ENCODE results near the gene WSCD2.

WSCD2 gene

DNA sequence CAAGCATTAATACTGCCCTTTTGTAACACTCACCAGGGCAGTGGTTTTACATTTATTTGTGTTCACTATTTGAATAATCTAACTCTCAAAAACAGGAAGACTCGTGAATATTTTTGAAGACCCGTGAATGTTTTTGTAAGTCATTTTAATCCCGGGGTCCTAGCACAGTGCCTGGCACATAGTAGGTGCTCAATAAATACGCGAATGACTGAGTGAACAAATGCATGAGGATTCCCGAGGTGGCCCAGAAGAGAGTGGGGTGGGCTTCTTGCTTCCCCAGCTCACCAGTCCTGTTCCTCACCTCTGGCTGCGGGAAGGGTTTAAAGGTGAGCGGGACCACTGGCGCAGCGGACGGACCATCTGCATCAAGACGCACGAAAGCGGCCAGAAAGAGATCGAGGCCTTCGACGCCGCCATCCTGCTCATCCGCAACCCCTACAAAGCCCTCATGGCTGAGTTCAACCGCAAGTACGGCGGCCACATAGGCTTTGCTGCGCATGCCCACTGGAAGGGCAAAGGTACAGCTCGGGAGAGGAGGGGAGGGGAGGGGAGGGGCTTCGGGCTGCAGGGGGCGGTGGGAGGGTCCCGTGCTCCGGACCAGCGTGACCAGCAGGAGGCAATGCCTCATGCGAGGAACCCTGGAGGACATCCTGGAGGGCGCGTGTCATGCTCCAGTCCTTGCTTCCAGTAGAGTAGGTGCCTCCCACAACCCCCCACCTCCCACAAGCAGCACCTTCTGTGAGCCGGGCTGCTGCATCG is 111.1 kb downstream of the WSCD2 start:
- TF ChIP-seq GATA2 (IDR thresholded peaks at IDR 0.05; ENCODE audit: low read depth, low read length) (no peak), GATA3 (IDR thresholded peaks at IDR 0.05; ENCODE audit: low read depth, low read length) (no peak)

DNA sequence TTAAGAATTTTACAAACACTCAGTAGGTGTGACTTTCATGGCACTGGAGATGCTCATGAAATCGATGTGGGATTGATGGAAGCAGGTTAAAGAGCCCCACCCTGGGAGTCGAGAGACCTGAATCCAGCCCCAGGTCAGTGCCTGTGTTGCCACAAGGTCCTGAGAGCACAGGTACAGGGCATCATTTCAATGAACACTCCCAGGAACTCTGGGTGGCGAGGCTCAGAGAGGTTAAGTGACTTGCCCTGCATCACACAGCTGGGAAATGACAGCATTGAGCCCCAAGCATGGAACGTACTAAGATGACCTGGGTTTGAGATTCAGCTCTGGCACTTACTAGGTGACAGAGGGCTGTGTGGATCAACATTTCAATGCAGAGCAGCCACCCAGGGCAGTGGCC is 111.8 kb downstream of the WSCD2 start:
- TF ChIP-seq GATA2 (IDR thresholded peaks at IDR 0.05; ENCODE audit: low read depth, low read length), result no peak
- no peak for TF ChIP-seq GATA3 (IDR thresholded peaks at IDR 0.05; ENCODE audit: low read depth, low read length)

DNA sequence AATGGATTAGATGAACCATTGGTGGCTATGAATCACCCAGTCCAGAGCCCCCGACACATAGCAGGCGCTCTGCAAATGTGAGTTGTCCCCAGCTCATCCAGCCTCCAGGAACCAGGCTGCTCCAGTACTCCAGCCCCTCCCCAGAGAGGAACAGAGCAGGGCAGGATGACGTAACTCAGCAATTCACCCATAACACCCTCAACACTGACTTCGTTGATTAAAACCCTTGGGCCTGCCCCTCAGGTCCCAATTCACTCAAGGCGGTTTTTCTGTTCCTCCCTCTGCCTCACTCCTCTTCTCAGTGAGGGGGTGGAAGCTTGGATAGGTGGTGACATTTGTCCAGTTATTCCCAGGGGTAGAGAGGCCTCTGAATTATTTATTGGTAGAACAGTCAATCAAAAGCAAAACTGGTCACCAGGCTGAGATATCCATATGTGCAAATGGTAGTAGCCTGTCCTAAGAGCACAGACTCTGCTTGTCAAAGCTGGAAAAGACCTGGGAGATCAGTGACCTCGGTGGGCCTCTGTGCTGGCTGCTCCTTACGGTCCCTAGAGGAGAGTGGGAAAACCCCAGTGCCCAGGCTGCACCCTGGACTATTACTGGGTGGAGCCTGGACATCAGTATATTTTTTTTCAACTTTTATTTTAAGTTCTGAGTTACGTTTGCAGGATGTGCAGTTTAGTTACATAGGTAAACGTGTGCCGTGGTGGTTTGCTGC is 113.1 kb downstream of the WSCD2 start:
- no peak for TF ChIP-seq GATA2 (IDR thresholded peaks at IDR 0.05; ENCODE audit: low read depth, low read length)
- no peak for TF ChIP-seq GATA3 (IDR thresholded peaks at IDR 0.05; ENCODE audit: low read depth, low read length)

DNA sequence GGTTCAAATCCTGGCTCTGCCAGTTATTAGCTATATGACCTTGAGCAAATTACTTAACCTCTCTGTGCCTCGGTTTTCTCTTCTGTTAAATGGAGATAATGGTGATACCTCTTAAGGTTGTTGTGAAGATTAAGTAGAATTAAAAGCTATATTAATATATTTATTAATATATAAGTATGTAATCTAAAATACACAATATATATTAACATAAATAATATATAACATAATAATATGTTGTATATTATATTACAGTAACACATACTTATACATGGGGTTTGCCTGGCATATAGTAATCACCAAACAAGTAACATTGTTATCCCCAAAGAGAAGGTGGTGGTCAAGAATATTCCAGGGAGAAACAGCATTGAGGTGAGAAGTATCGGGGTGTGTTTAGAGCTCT is 118.0 kb downstream of the WSCD2 start:
- no peak for TF ChIP-seq GATA2 (IDR thresholded peaks at IDR 0.05; ENCODE audit: low read depth, low read length)
- no peak for TF ChIP-seq GATA3 (IDR thresholded peaks at IDR 0.05; ENCODE audit: low read depth, low read length)

DNA sequence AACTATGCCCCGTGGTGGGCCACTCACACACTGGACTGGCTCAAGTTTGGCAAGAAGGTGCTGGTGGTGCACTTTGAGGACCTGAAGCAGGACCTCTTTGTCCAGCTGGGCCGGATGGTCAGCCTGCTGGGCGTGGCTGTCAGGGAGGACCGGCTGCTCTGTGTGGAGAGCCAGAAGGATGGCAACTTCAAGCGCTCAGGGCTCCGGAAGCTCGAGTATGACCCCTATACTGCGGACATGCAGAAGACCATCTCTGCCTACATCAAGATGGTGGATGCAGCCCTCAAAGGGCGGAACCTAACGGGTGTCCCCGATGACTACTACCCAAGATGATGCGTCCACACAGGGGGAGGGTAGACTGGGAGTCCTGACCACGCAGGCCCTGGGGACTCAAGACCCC is 118.9 kb downstream of the WSCD2 start:
- TF ChIP-seq GATA2 (IDR thresholded peaks at IDR 0.05; ENCODE audit: low read depth, low read length), result no peak
- no peak for TF ChIP-seq GATA3 (IDR thresholded peaks at IDR 0.05; ENCODE audit: low read depth, low read length)

DNA sequence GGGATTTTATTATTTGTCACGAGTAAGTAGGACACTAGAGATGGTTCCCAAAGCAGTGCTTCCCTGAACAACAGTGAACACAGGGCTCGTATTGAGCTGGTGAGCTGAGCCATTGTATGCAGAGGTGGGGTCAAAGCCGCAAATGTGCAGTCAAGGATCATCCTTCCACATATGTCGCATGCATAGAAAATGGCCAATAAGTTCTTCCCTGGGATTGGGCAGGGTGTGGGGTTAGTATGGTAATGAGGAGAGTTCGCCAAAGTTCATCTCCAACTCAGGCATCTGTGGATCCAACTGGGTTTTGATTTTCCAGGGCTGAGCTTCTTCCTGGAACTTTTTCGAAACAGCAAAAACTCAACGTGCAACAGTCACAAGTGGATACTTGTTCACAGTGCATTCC is 123.4 kb downstream of the WSCD2 start:
- TF ChIP-seq GATA2 (IDR thresholded peaks at IDR 0.05; ENCODE audit: low read depth, low read length), result no peak
- TF ChIP-seq GATA3 (IDR thresholded peaks at IDR 0.05; ENCODE audit: low read depth, low read length), result no peak

DNA sequence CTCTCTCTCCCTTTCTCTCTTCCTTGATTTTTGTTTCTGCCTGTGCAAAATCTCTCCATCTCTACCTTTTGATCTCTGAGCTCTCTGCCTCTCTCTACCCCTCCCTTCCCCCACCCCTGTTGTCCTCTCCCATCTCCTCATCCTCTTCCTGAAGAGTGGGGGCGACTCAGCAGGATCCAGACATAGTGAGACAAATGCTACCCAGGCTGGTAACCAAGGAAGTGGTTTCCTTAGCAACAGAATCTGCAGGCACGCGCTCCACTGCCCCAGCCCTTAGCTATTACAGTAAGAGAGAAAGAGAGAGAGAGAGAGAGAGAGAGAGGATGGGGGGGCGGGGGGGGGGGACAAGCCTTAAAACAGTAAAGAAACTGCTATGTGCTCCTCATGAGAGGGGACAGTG is 124.5 kb downstream of the WSCD2 start:
- TF ChIP-seq GATA3 (IDR thresholded peaks at IDR 0.05; ENCODE audit: low read depth, low read length) (no peak), GATA2 (IDR thresholded peaks at IDR 0.05; ENCODE audit: low read depth, low read length) (no peak)

DNA sequence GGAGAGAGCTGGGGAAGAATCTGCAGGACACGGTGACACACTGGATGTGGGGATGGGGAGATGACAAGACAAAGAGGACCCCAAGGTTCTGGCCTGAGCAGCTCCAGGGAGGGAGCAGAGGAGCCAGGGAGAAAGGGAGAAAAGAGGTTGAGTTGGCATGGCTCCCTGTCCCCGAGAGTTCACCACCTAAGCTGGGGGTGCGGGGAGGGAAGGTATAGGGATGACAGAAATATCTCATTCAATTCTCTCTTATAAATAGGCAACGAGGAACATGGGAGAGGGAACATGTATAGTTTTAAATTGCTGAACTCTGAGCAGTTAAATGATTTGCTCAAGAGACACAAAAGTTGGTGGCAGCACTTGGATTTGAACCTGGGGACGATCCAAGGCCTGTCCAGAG is 124.9 kb downstream of the WSCD2 start:
- TF ChIP-seq GATA2 (IDR thresholded peaks at IDR 0.05; ENCODE audit: low read depth, low read length), result no peak
- TF ChIP-seq GATA3 (IDR thresholded peaks at IDR 0.05; ENCODE audit: low read depth, low read length), result no peak

DNA sequence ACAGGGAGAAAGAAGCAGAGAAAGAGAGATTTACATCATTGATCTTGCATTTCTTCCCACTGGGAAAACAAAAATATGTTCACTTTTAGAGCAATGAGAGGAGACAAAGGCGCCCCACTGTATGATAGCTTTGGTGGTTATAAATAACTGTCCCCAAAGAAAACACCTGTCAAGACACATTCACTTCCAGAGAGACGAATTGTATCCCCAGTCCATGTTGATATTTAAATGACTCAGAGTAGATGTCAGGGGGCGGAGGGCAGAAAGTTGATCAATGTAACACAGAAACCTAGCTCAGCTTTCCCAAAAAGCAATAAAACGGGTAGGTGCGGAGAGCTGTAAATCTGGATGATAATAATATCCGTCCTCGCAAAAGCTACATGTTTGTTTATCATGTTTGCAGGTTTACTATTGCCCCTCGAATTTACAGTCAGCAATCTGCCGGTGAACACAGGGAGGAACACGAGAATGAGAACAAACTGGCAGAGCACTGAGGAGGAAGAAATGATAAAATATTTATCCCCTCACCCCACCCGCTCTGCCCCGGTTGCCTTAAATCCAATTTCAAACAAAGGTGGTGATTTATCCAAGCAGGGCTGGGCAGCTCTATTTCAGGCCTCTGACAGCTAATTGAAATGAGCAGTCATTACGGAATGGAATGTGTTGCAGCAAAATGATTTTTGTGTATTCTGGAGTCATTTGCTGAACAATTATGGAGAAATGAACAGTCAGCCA is 125.6 kb downstream of the WSCD2 start:
- no peak for TF ChIP-seq GATA2 (IDR thresholded peaks at IDR 0.05; ENCODE audit: low read depth, low read length)
- TF ChIP-seq GATA3 (IDR thresholded peaks at IDR 0.05; ENCODE audit: low read depth, low read length), result no peak

DNA sequence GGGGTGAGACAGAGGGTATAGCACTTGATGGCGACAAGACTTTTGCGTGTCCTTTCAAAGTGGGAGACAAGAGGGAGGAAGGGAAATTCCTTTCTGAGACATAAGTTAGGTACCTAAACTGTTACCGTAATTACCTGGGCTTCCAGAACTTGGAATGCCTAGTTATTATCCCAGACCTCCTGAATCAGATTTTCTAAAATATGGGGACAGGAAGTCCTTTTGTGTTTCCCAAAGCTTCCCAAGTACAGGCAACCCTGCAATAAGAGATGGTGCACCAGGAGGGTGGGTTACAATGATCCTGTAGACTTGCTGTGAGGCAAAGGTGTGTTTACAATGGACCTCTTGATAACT is 126.1 kb downstream of the WSCD2 start:
- TF ChIP-seq GATA2 (IDR thresholded peaks at IDR 0.05; ENCODE audit: low read depth, low read length) (no peak), GATA3 (IDR thresholded peaks at IDR 0.05; ENCODE audit: low read depth, low read length) (no peak)

DNA sequence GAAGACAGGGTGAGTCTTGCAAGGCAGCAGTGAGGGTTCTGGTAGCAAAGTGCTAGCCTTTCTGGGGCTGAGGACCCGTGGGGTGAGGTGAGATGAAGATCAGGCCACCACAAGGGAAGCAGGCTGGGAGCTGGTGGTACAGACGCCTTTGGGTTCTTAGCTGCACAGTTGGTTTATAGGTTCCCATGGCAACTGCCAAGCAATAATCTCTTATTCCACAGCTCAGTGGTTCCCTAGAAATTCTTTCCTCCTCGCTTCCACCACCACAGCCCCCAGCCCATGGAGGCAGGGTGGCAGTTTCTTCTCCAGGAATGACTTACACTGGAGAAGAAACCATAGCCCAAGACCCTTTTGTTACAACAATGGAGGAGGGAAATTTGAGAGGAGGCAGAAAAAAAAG is 127.9 kb downstream of the WSCD2 start:
- TF ChIP-seq GATA3 (IDR thresholded peaks at IDR 0.05; ENCODE audit: low read depth, low read length) (no peak), GATA2 (IDR thresholded peaks at IDR 0.05; ENCODE audit: low read depth, low read length) (no peak)

DNA sequence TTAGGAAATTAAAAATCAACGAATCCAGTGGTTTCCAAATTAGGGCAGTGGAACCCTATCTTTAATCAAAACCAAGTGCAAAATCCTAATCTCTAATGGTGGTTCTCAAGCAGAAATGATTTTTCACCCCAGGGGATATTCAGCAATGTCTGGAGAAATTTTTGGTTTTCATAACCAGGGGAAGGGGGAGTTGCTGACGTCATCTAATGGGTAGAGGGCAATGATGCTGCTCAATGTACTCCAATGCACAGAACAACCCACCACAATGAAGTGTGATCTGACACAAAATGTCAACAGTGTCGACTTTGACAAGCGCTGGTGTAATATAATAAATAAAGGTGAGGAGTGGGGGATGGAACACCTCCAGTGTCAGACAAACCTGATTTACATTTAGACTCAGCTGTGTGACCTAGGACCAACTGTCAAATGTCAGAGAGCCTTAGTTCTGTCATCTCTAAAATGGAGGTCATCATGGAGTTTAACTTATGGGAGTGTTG is 128.6 kb downstream of the WSCD2 start:
- TF ChIP-seq GATA2 (IDR thresholded peaks at IDR 0.05; ENCODE audit: low read depth, low read length) (no peak), GATA3 (IDR thresholded peaks at IDR 0.05; ENCODE audit: low read depth, low read length) (no peak)

DNA sequence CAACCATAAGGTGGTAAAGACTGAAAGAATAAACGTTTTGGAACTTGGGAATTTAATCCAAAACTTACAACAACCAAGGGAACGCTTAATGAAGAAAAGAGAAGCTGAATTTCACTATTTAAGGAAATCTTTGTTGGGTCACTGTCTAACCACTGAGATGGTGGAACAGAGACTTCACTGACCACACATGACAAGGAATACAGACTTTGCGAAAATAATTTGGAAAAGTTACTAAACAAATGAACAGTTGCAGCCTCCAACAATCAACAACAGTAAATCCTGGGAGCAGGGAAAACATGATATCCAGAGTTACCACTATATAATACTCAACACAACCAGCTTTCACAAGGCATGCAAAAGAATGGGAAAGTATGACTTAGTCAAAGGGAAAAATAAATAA is 131.0 kb downstream of the WSCD2 start:
- TF ChIP-seq GATA2 (IDR thresholded peaks at IDR 0.05; ENCODE audit: low read depth, low read length) (no peak), GATA3 (IDR thresholded peaks at IDR 0.05; ENCODE audit: low read depth, low read length) (no peak)

DNA sequence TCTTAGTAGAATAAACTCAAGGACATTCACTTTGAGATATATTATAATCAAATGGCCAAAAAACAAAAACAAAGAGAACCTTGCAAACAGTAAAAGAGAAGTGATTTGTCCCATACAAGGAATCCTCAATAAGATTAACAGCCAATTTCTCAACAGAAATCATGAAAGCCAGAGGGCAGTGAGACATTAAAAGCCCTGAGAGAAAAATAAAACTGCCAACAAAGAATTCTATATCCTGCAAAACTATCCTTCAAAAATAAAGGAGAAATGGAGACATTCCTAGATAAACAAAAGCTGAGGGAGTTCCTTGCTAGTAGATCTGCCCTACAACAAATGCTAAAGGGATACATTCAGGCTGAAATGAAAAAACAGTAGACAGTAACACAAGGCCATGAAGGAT is 131.9 kb downstream of the WSCD2 start:
- TF ChIP-seq GATA2 (IDR thresholded peaks at IDR 0.05; ENCODE audit: low read depth, low read length), result no peak
- no peak for TF ChIP-seq GATA3 (IDR thresholded peaks at IDR 0.05; ENCODE audit: low read depth, low read length)
